Transverse colon (tissue), 3 donors: ENCODE results near the gene TBX18.

Experiments used
- POLR2A ChIP-seq: fragments of 450-650 bp; IDR thresholded peaks from one replicate; pipeline ENCODE4 v1.6.1; 2016; ENCODE audit warnings: antibody characterized with exemption, mild to moderate bottlenecking, moderate library complexity
- TF ChIP-seq, protein P1 (sequence below), 5 experiments: fragments of 200-600 bp in 3 of 5; fragments of 450-650 bp in 2 of 5; sonication (generic) in 3 of 5; IDR thresholded peaks; 1 replicate in 2 of 5; 2 replicates in 3 of 5; pipeline ENCODE4 v1.5.1; 2016 to 2017; ENCODE audit warnings: antibody characterized with exemption in 5 of 5, inconsistent platforms in 3 of 5, mild to moderate bottlenecking in 2 of 5, moderate library complexity in 1 of 5

DNA sequence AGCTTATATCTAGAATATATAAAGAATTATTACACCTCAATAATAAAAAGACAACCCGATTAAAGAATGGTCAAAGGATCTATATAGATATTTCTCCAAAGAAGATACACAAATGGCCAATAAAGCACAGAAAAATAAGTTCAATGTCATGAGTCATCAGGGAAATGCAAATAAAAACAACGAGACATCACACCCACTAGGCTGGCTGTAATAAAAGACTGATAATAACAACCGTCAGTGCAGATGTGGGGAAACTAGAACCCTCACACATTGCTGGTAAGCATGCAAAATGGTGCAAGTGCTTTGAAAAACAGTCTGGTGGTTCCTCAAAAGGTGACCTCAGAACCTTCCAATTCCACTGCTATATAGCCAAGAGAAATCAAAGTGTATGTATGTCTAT, 33.0 kb downstream of the TBX18 start:
- TF ChIP-seq, protein P1, sequence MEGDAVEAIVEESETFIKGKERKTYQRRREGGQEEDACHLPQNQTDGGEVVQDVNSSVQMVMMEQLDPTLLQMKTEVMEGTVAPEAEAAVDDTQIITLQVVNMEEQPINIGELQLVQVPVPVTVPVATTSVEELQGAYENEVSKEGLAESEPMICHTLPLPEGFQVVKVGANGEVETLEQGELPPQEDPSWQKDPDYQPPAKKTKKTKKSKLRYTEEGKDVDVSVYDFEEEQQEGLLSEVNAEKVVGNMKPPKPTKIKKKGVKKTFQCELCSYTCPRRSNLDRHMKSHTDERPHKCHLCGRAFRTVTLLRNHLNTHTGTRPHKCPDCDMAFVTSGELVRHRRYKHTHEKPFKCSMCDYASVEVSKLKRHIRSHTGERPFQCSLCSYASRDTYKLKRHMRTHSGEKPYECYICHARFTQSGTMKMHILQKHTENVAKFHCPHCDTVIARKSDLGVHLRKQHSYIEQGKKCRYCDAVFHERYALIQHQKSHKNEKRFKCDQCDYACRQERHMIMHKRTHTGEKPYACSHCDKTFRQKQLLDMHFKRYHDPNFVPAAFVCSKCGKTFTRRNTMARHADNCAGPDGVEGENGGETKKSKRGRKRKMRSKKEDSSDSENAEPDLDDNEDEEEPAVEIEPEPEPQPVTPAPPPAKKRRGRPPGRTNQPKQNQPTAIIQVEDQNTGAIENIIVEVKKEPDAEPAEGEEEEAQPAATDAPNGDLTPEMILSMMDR (IDR thresholded peaks at IDR 0.05): no peak
- no peak for TF ChIP-seq POLR2A
